Sciatic nerve (tissue), 2 donors: ENCODE data around the gene PPP2R5C. TPM values are rescaled to one million over a fixed set of nuclear protein-coding genes. Genes with fewer than 3 reads are reported as not detected.
"Not testable (repeated sequence)": the region's sequence is repeated elsewhere in the genome, so short reads cannot be mapped to it uniquely, and the experiment has no call there.

Source experiments
- ATAC-seq: fragments of 200-7000 bp; cut with Tn5 transposase; one replicate; pipeline ENCODE4 v1.9.1; 2020; ENCODE audit warnings: mild to moderate bottlenecking, moderate library complexity
- DNase-seq: peaks from one replicate; pipeline ENCODE4 v3.0.0-alpha.2; 2020; ENCODE audit warnings: low spot score
- intact Hi-C: fragments of 100-400 bp; cut with DNase I; formaldehyde crosslinking; loops from one replicate; pipeline ENCODE4 v1.14.2; 2022
- total RNA-seq: library from RNA; stranded (reverse); fragmentation: NEBNext Ultra II Directional; extraction: Animal tissue kit (Norgen Biotek cat#: 25700); gene quantifications from one replicate; pipeline ENCODE4 v1.2.1, GENCODE V29; 2021
- donor health status: DM: no; HTN: no; CAD: no.
- donor health status: DM: no; HTN: no; CAD: no.

PPP2R5C gene
- 144 TPM for total RNA-seq

DNA sequence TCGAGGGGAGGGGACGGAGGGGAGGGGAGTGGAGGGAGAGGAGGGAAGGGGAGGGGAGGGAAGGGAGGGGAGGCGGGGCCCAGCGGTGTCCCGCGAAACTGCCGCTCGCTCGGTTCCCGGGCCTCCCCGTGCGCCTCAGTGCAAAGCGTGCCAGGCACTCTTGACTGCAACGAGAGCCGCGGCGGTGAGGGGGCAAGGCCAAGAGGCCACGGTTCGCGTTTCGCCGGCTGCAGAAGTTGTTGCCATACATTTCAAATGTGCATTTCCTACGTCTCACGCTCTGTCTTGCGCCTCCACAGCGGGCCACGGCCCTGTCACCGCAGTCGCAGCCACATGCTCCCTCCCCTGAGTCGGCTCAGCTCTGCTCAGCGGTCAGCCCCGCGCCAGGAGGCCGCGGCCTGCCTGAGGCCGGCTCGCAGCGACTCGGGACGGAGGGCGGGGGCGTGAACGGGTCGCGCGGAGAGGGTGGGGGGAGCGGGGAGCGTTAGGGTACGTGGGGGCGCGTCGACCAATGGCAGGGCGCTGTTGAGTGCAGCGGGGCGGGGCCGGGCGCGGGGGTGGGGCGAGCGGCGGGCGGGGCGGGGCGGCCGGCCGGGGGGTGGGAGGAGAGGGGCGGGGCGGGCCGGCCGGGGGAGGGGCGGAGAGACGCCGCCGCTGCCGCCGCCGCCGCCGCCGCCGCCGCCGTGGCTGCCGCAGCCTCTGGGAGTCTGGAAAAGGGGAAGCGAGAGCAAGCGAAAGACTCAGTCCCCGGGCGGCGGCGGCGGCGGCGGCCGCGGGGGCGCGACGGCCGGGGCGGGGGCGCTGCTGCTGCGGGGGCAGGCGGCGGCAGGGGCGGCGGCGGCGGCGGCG lies at the start of gene PPP2R5C:
Gene PPP2R5C, plus strand, starts transcription at position 678 of the 849 bp plus-strand sequence. CDS start 185 bp downstream, outside the sequence.
- peak; percentile 88 for ATAC-seq
- DNase-seq, result peak; percentile 96
- intact Hi-C loops, result no loop called here

DNA sequence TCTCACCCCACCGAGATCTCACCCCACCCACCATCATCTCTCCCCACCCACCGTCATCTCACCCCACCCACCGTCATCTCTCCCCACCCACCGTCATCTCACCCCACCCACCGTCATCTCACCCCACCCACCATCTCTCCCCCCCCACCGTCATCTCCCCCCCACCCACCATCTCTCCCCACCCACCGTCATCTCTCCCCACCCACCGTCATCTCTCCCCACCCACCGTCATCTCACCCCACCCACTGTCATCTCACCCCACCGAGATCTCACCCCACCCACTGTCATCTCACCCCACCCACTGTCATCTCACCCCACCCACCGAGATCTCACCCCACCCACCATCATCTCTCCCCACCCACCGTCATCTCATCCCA lies 49.7 kb upstream of the PPP2R5C start:
- DNase-seq, ATAC-seq, intact Hi-C loops: not testable (repeated sequence)

DNA sequence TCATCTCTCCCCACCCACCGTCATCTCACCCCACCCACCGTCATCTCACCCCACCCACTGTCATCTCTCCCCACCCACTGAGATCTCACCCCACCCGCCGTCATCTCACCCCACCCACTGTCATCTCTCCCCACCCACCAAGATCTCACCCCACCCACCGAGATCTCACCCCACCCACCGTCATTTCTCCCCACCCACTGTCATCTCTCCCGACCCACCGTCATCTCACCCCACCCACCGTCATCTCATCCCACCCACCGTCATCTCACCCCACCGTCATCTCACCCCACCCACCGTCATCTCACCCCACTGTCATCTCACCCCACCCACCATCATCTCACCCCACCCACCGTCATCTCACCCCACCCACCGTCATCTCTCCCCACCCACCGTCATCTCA lies 49.2 kb upstream of the PPP2R5C start:
- intact Hi-C loops, ATAC-seq: not testable (repeated sequence)

DNA sequence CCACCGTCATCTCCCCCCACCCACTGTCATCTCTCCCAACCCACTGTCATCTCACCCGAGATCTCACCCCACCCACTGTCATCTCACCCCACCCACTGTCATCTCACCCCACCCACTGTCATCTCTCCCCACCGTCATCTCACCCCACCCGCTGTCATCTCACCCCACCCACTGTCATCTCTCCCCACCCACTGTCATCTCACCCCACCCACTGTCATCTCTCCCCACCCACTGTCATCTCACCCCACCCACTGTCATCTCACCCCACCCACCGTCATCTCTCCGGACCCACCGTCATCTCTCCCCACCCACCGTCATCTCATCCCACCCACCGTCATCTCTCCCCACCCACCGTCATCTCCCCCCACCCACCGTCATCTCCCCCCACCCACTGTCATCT lies 48.4 kb upstream of the PPP2R5C start:
- intact Hi-C loops, ATAC-seq: not testable (repeated sequence)
- DNase-seq, result peak; percentile 8

More for the DNA sequence above, 49.2 kb upstream of the PPP2R5C start:
- DNase-seq, result peak; percentile 7

DNA sequence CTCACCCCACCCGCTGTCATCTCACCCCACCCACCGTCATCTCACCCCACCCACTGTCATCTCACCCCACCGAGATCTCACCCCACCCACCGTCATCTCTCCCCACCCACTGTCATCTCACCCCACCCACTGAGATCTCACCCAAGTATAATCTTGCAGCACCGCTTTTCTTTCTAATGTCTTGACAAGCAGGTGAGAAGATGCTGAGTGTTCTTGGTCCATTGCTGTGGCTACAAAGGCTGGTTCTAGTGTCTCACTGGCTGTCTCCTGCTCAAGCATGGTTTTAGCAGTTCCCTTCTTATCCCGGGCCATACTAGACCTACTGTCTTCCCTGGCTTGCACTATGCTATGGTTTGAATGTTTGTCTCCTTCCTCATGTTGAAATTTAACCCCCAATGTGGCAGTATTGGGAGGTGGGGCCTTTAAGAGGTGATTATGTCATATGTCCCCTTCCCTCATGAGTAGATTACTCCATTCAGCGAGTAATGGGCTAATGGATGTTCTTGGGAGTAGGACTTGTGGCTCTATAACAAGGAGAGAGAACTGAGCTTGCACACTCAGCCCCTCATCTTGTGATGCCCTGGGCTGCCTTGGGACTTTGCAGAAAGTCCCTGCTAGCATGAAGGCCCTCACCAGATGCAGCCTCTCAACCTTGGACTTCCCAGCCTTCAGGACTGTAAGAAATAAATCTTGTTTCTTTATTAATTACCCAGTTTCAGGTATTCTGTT lies 47.7 kb upstream of the PPP2R5C start:
- intact Hi-C loops, result no loop called here
- ATAC-seq (no peak), DNase-seq (peak; percentile 4)

DNA sequence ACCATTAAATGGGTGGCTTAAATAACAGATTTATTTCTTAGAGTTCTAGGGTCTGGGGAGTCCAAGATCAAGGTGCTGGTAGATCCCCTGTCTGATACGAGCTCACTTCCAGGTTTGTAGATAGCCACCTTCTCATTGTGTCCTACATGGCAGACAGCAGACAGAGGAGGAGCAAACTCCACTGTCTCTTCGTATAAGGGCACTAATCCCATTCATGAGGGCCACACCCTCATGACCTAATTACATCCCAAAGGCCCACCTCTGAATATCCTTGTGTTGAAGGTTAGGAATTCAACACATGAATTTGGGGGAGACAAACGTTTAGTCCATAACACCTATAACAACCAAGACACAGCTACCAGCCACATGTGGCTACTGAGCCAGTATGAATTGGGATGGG lies 47.1 kb upstream of the PPP2R5C start:
- ATAC-seq (no peak), DNase-seq (no peak)
- intact Hi-C loops, result no loop called here

DNA sequence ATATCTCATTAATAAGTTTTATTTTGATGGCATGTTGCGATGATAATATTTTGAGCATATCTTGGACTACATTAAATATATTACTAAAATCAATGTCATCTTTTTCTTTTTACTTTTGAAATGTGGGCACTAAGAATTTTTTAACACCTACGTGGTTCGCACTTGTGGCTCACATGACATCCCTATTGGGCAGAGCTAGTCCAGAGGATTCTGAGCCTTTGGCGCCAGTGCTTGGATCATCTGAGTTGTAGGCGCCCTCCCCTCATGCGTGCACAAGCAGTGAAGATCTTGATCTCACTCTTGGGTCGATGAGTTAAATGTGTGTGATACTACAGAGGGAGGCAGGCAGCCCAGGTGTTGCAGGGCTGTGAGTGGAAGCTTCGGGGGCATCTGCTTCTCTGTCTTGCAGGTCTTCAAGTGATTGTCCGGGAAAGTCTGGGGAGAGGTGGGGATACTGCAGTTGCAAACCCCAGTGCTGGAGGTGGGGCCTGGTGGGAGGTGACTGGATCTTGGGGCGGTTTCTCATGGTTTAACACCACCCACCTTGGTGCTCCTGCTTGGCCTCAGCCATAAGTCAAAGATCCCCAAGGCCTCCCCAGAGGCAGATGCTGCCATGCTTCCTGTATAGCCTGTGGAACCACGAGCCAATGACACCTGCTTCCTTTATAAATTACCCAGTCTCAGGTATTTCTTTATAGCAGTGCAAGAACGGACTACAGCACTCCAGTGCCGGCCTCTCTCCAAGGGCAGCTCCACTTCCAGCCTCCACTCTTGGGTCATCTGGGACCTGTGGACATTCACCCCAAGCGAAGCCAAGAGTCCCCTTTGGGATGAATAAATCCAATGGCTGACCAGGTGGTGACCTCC lies 46.1 kb upstream of the PPP2R5C start:
- DNase-seq (peak; percentile 42), ATAC-seq (no peak)
- intact Hi-C loops, result no loop called here

DNA sequence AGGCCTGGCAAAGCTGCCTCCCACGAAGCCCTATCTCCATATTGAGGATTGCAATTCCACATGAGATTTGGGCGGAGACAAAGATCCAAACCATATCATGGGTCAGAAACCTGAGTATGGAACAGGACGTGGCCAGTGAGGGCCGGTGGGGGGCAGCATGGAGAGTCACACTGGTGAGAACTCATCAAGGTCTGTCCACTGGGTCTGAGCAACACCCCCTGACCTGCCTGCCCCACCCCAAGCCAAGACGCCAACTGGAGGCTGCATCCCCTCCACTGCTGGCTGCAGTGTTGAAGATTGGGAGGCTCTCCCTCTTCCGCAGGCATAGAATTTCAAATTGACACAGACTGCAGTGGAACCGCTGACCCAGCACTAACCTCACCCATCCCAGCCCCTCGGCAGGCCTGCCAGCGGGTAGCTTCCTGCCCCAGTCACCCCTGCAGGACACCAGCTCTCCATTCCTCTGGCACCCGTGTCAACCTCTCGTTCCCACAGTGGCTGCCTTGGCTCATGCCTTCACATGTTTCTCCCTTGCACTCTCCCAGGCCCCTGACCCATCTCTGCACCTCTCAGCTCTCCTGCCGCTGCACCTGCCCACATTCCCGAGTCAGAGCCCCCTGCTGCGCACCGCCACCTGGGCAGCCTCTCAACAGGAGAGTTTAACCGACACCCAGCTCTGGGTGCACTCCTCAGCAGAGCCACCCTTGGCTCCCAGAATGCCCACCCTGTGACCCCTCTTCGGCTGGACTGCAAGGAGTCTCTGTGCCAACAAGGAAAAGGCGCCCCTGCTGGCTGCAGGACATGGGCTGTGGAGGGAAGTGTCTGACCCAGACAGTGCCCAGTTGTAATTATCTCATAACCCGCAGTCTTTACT lies 45.2 kb upstream of the PPP2R5C start:
- DNase-seq (peak; percentile 43), ATAC-seq (no peak)
- intact Hi-C loops, result no loop called here

DNA sequence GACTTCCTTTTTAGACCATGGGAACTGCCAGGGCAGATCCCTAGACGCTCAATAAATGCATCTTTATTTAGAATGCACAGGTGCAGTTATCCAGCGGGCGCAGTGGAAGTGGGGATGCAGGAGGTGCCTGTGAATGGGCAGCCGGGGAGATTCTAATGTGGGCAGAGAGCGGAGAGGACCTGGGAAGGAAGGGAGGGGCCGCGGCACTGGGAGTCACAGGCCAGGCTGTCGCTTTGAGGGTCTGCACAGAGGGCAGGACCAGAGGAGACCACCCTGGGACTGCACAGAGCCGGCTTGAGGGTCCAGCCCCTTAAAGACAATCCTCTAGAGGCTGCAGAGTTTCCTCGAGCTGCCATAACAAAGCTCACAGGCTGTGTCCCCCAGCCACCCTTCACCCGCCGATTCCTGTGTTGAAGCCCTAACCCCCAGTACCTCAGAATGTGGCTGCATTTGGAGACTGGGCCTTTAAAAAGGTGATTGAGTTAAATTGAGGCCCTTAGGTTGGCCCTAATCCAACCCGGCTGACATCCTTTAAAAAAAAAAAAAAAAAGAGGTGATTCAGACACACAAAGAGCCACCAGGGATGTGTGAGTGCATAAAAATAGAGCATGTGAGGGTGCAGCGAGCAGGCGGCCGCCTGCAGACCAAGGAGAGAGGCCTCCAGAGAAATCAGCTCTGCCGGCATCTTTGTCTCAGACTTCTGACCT lies 44.4 kb upstream of the PPP2R5C start:
- ATAC-seq (no peak), DNase-seq (peak; percentile 40)
- intact Hi-C loops, result no loop called here

DNA sequence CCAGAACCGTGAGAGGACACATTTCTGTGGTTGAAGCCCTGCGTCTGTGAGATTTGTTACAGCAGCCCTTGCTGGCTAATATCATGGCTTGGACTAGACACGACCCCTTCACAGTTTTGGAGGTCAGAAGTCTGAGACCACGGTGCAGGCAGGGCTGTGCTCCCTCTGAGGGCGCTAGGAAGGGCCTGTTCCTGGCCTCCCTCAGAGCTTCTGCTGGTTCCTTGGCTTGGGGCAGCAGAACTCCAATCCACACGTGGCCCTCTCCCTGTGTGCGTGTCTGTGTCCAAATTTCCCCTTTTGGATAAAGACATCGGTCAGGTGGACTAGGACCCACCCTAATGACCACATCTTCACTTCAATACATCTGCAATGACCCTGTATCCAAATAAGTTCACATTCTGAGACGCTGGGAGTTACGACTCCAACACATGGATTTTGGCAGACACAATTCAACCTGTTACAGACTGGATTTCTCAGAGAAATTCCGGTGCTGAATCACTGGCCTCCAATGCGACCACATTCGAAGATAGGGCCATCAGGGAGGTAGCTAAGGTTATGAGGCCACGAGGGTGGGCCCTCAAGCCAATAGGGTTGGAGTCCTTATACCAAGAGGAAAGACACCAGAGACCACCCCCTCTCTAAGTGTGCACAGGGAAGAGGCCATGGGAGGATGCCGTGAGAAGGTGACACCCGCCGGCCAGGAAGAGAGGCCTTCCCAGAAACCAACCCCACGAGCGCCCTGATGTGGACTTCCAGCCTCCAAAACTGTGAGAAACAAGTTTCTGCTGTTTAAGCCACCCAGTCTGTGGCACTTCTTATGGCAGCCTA lies 43.6 kb upstream of the PPP2R5C start:
- DNase-seq, result peak; percentile 28

DNA sequence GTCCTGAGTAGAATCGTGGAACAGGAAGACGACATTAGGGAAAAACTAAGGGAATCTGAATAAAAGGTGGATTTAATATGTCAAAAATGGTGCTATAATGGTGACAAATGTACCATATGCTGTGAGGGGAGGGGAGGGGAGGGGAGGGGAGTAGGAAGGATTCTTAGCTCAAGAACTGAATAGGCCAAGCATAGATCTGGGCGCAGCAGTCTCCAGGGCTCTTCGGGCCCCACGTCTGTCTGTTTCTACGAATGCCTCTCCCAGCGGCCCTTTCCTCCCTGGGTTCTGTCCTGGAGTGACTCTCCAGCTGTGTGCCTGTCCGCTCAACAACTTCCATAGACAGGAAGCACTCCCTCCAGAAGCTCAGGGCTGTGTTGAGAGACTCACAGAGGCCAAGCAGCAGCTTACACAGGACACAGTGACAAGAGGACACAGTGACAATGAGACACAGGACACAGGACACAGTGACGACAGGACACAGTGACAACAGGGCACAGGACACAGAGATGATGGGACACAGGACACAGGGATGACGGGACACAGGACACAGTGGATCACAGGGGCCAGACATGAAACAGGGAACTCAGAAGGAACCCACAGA lies 42.4 kb upstream of the PPP2R5C start:
- ATAC-seq (peak; percentile 29), DNase-seq (peak; percentile 19)
- intact Hi-C loops, result no loop called here

More for the DNA sequence above, 43.6 kb upstream of the PPP2R5C start:
- ATAC-seq, result no peak
- intact Hi-C loops, result no loop called here

DNA sequence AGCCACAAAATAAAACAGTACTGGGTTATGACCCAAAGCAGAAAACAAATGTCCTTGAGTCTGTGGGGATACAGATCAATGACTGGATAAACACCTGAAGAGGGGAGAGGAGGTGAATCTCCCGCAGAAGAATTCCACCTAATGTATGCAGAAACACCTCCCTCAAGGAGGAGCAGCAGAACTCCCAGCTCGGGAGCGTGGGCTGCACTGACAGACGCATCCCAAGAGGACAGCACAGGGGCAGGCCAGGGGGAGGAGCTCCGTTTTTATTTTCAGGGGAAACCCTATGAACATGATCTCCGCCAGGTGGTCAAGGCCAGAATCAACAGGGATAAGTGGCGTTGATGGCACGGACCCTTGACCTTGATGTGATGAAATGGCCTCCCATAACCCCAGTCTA lies 41.8 kb upstream of the PPP2R5C start:
- peak; percentile 39 for ATAC-seq
- intact Hi-C loops, result no loop called here

DNA sequence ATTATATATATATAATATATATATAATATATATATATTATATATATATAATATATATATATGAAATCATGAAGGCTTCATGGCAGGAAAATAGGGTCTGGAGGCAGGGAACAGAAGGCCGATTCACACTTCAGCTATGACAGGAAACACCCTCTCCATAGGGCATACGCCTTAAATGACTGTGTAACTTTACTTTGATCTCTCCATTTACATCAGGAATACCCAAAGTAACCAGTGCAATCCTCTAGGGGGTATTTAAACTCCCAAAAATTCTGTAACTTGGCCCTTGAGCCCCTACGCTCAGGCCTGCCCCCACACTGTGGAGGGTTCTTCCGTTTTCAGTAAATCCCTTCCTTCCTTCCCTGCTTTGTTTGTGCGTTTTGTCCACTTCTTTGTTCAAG lies 40.4 kb upstream of the PPP2R5C start:
- intact Hi-C loops, result no loop called here
- ATAC-seq (no peak), DNase-seq (no peak)

More for the DNA sequence above, 41.8 kb upstream of the PPP2R5C start:
- peak; percentile 48 for DNase-seq

DNA sequence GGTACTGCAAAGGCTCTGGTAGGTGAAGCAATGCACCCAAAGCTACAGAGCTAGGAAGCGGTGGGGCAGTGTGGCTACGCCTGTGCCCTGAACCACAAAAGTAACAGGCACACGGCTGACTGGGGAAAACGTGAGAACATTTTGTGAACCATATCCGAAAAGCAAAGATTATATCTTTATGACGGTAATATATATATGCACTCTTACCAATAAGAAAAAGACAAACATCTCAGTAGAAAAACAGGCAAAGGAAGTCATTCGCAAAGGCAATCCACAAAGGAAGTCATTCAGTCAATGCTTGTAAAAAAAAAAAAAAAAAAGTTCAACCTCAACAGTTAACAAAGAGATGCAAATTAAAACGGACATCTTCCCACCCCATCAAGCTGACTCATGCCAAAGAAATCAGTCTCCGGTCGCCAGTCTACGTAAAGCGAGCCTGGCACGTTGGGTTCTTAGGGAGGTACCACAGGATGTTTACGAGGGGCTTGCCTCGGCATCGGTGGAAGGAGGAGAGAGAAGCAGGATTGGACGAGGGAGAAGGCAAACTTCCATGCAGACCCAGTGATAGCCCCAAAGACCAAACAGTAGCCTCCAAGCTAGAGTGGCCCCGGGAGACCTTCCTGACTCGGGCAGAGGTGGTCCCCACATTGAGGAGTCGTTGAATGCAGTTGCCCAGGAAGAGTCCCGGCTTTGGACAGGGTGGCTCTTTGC lies 39.4 kb upstream of the PPP2R5C start:
- intact Hi-C loops, result no loop called here
- ATAC-seq (peak; percentile 53), DNase-seq (no peak)

DNA sequence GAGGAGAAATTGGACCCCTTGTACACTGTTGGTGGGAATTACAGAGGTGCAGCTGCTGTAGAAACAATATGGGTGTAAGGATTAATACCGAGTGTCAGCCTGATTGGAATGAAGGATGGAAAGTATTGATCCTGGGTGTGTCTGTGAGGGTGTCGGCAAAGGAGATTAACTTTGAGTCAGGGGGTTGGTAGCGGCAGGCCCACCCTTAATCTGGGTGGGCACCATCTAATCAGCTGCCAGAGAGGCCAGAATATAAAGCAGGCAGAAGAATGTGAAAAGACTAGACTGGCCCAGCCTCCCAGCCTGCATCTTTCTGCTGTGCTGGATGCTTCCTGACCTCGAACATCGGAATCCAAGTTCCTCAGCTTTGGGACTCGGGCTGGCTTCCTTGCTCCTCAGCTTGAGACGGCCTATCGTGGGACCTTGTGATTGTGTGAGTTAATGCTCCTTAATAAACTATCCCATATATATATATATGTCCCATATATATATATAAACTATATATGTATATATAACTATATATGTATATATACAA lies 38.4 kb upstream of the PPP2R5C start:
- intact Hi-C loops, result no loop called here
- no peak for DNase-seq
- ATAC-seq, result no peak

DNA sequence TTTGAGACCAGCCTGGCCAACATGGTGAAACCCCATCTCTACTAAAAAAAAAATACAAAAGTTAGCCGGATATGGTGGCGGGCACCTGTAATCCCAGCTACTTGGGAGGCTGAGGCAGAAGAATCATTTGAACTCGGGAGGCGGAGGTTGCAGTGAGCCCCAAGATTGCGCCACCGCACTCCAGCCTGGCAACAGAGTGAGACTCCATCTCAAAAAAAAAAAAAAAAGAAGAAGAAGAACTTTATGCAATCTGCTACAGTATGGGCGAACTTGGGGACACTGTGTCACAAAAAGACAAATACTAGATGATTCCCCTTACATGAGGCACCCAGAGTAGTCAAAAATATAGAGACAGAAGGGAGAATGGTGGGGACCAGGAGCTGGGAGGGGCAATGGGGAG lies 35.9 kb upstream of the PPP2R5C start:
- intact Hi-C loops, DNase-seq, ATAC-seq: not testable (repeated sequence)
